H1 (cell line): ENCODE results near the gene FRMD4A. TPM values are rescaled to one million over a fixed set of nuclear protein-coding genes. Genes with fewer than 3 reads are reported as not detected.

Experiments used
- CTCF ChIA-PET: fragments of 300-600 bp; sonication (Branson Sonifier 250); formaldehyde crosslinking; loops from one replicate; lab custom pipeline; 2021; ENCODE audit not compliant: partially characterized antibody; lab: Charles Lee
- POLR2A ChIA-PET: fragments of 300-600 bp; sonication (Branson Sonifier 250); formaldehyde crosslinking; loops from one replicate; lab custom pipeline; 2021; ENCODE audit warnings: inconsistent platforms; ENCODE audit not compliant: partially characterized antibody; lab: Charles Lee
- DNase-seq, 2 experiments: peaks; one replicate each; pipeline versions ENCODE4 v3.0.0 to v3.0.0-alpha.2; 2010 to 2022; ENCODE audit warnings: low spot score in 2 of 2, low read depth in 1 of 2, mixed read lengths in 1 of 2
- FAIRE-seq: peaks from 2 replicates; lab custom pipeline; 2011; peaks lifted over from hg19 to GRCh38; lab: Jason Lieb, UNC
- H2AFZ ChIP-seq: 2 replicates; pipeline ENCODE4 v1.8.1; 2012; ENCODE audit warnings: low read length, inconsistent platforms
- H2AK5ac ChIP-seq: 2 replicates; pipeline ENCODE4 v1.6.1; 2013; ENCODE audit warnings: low read depth, low read length
- H2BK120ac ChIP-seq: replicated peaks from 2 replicates; pipeline ENCODE3; 2013; ENCODE audit warnings: low read depth, low read length, inconsistent platforms
- H2BK12ac ChIP-seq: 2 replicates; pipeline ENCODE4 v1.6.1; 2013; ENCODE audit warnings: low read depth, low read length
- H2BK15ac ChIP-seq: 2 replicates; pipeline ENCODE4 v1.6.1; 2013; ENCODE audit warnings: low read length
- H2BK20ac ChIP-seq: 2 replicates; pipeline ENCODE4 v1.6.1; 2013; ENCODE audit warnings: low read length
- H2BK5ac ChIP-seq: 2 replicates; pipeline ENCODE4 v1.6.1; 2013; ENCODE audit warnings: low read depth, low read length
- H3K14ac ChIP-seq: 2 replicates; pipeline ENCODE4 v1.6.1; 2013; ENCODE audit warnings: inconsistent platforms; ENCODE audit not compliant: insufficient read length
- H3K18ac ChIP-seq: 2 replicates; pipeline ENCODE4 v1.6.1; 2013; ENCODE audit warnings: low read length; ENCODE audit errors: extremely low read depth
- H3K23ac ChIP-seq: 2 replicates; pipeline ENCODE4 v1.6.1; 2013; ENCODE audit warnings: inconsistent platforms; ENCODE audit not compliant: insufficient read length
- H3K23me2 ChIP-seq: 2 replicates; pipeline ENCODE4 v1.6.1; 2013; ENCODE audit warnings: low read depth, low read length
- H3K27ac ChIP-seq: 2 replicates; pipeline ENCODE4 v1.6.1; 2011; ENCODE audit warnings: low read depth, low read length, inconsistent platforms
- H3K27me3 ChIP-seq, 4 experiments: replicated peaks in 1 of 4; 1 replicate in 1 of 4; 2 replicates in 3 of 4; pipeline versions ENCODE4 v1.6.1 to v1.8.1; 2011 to 2013; ENCODE audit warnings: low read length in 3 of 4, mild to moderate bottlenecking in 3 of 4, inconsistent platforms in 2 of 4, mixed read lengths in 2 of 4, moderate library complexity in 1 of 4; ENCODE audit not compliant: control insufficient read depth in 3 of 4, insufficient read depth in 3 of 4; ENCODE audit errors: extremely low read depth in 1 of 4
- H3K36me3 ChIP-seq, 4 experiments: 2 replicates each; pipeline versions ENCODE4 v1.6.1 to v1.8.1; 2011 to 2013; ENCODE audit warnings: mild to moderate bottlenecking in 4 of 4, low read length in 3 of 4, moderate library complexity in 2 of 4, control low read depth in 1 of 4, inconsistent platforms in 1 of 4; ENCODE audit not compliant: insufficient read depth in 4 of 4, control insufficient read depth in 2 of 4
- H3K4ac ChIP-seq: replicated peaks from 2 replicates; pipeline ENCODE3; 2013; ENCODE audit warnings: low read length, low read depth, mixed read lengths, inconsistent platforms; ENCODE audit not compliant: insufficient read length
- H3K4me1 ChIP-seq, 4 experiments: replicated peaks in 1 of 4; 1 replicate in 1 of 4; 2 replicates in 3 of 4; pipeline versions ENCODE4 v1.6.1 to v1.8.1; 2011 to 2013; ENCODE audit warnings: low read length in 3 of 4, inconsistent platforms in 2 of 4, mixed read lengths in 1 of 4; ENCODE audit not compliant: insufficient read depth in 4 of 4, control insufficient read depth in 3 of 4
- H3K4me2 ChIP-seq, 2 experiments: 2 replicates each; pipeline versions ENCODE4 v1.6.1 to v1.8.1; 2011 to 2013; ENCODE audit warnings: low read depth in 2 of 2, low read length in 2 of 2, control low read depth in 1 of 2, inconsistent platforms in 1 of 2, mild to moderate bottlenecking in 1 of 2; ENCODE audit not compliant: insufficient read depth in 1 of 2
- H3K4me3 ChIP-seq, 4 experiments: fragments of 200-600, 300-600 bp in 1 of 4; sonication (generic), shearing (Covaris generic), sonication (Bioruptor Twin) in 1 of 4; 2 replicates each; pipeline versions ENCODE4 v1.5.1 to v1.8.1; 2011 to 2016; ENCODE audit warnings: low read length in 4 of 4, low read depth in 3 of 4, control low read depth in 2 of 4, inconsistent platforms in 2 of 4, mild to moderate bottlenecking in 2 of 4, mixed read lengths in 1 of 4, moderate library complexity in 1 of 4; ENCODE audit not compliant: insufficient read depth in 2 of 4; ENCODE audit errors: extremely low read depth in 1 of 4
- H3K56ac ChIP-seq: replicated peaks from 2 replicates; pipeline ENCODE3; 2013; ENCODE audit warnings: low read depth, mild to moderate bottlenecking, mixed read lengths, low read length, inconsistent platforms; ENCODE audit not compliant: insufficient read length
- H3K79me1 ChIP-seq: 2 replicates; pipeline ENCODE4 v1.6.1; 2013; ENCODE audit warnings: low read depth, low read length, control low read depth
- H3K79me2 ChIP-seq, 2 experiments: 2 replicates each; pipeline versions ENCODE4 v1.6.1 to v1.8.1; 2012 to 2013; ENCODE audit warnings: low read length in 2 of 2, mild to moderate bottlenecking in 2 of 2, inconsistent platforms in 1 of 2; ENCODE audit not compliant: insufficient read depth in 2 of 2, control insufficient read depth in 1 of 2
- H3K9ac ChIP-seq, 4 experiments: replicated peaks in 1 of 4; 1 replicate in 1 of 4; 2 replicates in 3 of 4; pipeline versions ENCODE4 v1.6.1 to v1.8.1; 2011 to 2013; ENCODE audit warnings: low read depth in 3 of 4, low read length in 3 of 4, control low read depth in 2 of 4, mild to moderate bottlenecking in 2 of 4, moderate library complexity in 2 of 4, inconsistent platforms in 1 of 4; ENCODE audit errors: extremely low read depth in 1 of 4
- H3K9me3 ChIP-seq, 2 experiments: 2 replicates each; pipeline versions ENCODE4 v1.6.1 to v1.8.1; 2012 to 2013; ENCODE audit warnings: mild to moderate bottlenecking in 2 of 2, moderate library complexity in 2 of 2, control low read depth in 1 of 2, inconsistent platforms in 1 of 2, low read depth in 1 of 2, low read length in 1 of 2, mixed read lengths in 1 of 2; ENCODE audit not compliant: insufficient read depth in 2 of 2
- H4K20me1 ChIP-seq, 2 experiments: replicated peaks in 1 of 2; 2 replicates each; pipeline versions ENCODE3 to v1.8.1; 2011 to 2013; ENCODE audit warnings: inconsistent platforms in 2 of 2, low read length in 2 of 2, mild to moderate bottlenecking in 1 of 2; ENCODE audit not compliant: insufficient read depth in 2 of 2, control insufficient read depth in 1 of 2
- H4K5ac ChIP-seq: 2 replicates; pipeline ENCODE4 v1.6.1; 2013; ENCODE audit warnings: low read length, low read depth, mixed read lengths, inconsistent platforms; ENCODE audit not compliant: insufficient read length
- H4K8ac ChIP-seq: 2 replicates; pipeline ENCODE4 v1.8.0; 2013; ENCODE audit warnings: mild to moderate bottlenecking, moderate library complexity, low read length, inconsistent platforms; ENCODE audit not compliant: insufficient read depth; ENCODE audit errors: extremely low read depth
- H4K91ac ChIP-seq: replicated peaks from 2 replicates; pipeline ENCODE3; 2013; ENCODE audit warnings: low read length, mixed read lengths, inconsistent platforms; ENCODE audit not compliant: insufficient read length
- RAD21 ChIP-seq, 2 experiments: IDR thresholded peaks in 1 of 2; conservative IDR thresholded peaks in 1 of 2; 2 replicates each; pipeline ENCODE4 v1.6.1; 2011; ENCODE audit warnings: low read depth in 2 of 2, low read length in 2 of 2, improper control_type of control experiment in 1 of 2, inconsistent platforms in 1 of 2, mild to moderate bottlenecking in 1 of 2, moderate library complexity in 1 of 2
- SUZ12 ChIP-seq: fragments of 200-600 bp; sonication (generic); IDR thresholded peaks from 2 replicates; pipeline ENCODE4 v1.6.1; 2012; ENCODE audit warnings: mild to moderate bottlenecking, inconsistent platforms, low read length, moderate library complexity, mixed read lengths
- WGBS, 2 experiments: shearing (Covaris generic) in 1 of 2; methylation state at CpG; one replicate each; pipeline versions ENCODE4 v1.1.6 to v1.1.7; 2013 to 2015; ENCODE audit warnings: low lambda C conversion rate in 2 of 2, mixed read lengths in 2 of 2, inconsistent platforms in 1 of 2, low coverage in 1 of 2, missing lambda C conversion rate in 1 of 2; ENCODE audit not compliant: insufficient replicate concordance in 2 of 2, insufficient coverage in 1 of 2, insufficient read length in 1 of 2; ENCODE audit errors: extremely low coverage in 1 of 2, missing lambda C conversion rate in 1 of 2; 5-methylcytosine and 5-hydroxymethylcytosine counted together
- polyA plus RNA-seq, 7 experiments: library from polyadenylated mRNA; depleted of rRNA in 3 of 7; stranded (reverse) in 5 of 7; unstranded in 2 of 7; fragments of >200 nt in 5 of 7; fragments of 200-250 nt in 2 of 7; gene quantifications; 1 replicate in 5 of 7; 2 replicates in 1 of 7; 4 replicates in 1 of 7; pipeline versions ENCODE4 v1.2.1 to v1.2.3, GENCODE V29; 2011 to 2013; ENCODE audit warnings: missing spikeins in 2 of 7, mixed read lengths in 2 of 7
- total RNA-seq: library from RNA; stranded (reverse); fragmentation: NEBNext Ultra II Directional; extraction: Animal tissue kit (Norgen Biotek cat#: 25700); gene quantifications from 2 replicates; pipeline ENCODE4 v1.2.1, GENCODE V29; 2021

FRMD4A gene
- total and polyA plus RNA-seq, 2 of the 8 experiments (the other 6 are each of a cell fraction or from before 2014, with no cell fraction given): 38.6 to 39.6 TPM

GRCh38 chr10:14022052-14022451 is 308.7 kb downstream of the FRMD4A start:
- Histone ChIP-seq H2BK15ac (no peak overlapping the region), H2BK20ac (no peak overlapping the region), H3K23ac (no peak overlapping the region), H4K5ac (no peak overlapping the region), H3K14ac (no peak overlapping the region), H3K79me1 (no peaks in the 10 kb centered on the region), H3K4me3 (no peak overlapping the region), H4K8ac (no peak overlapping the region), H4K91ac (no peak overlapping the region), H3K36me3 (no peaks in the 10 kb centered on the region), H4K20me1 (no peaks in the 10 kb centered on the region), H3K27ac (no peak overlapping the region), H3K4me1 (no peaks in the 10 kb centered on the region), H3K56ac (no peak overlapping the region), H3K4ac (no peak overlapping the region), H3K18ac (no peak overlapping the region), H3K9me3 (no peaks in the 10 kb centered on the region), H3K9ac (no peak overlapping the region), H3K4me2 (no peak overlapping the region), H2BK120ac (no peak overlapping the region), H2BK5ac (no peak overlapping the region), H3K23me2 (no peaks in the 10 kb centered on the region), H2BK12ac (no peak overlapping the region), H3K79me2 (no peaks in the 10 kb centered on the region; a peak in 1 of 4 replicates), H2AFZ (no peak overlapping the region), H3K27me3 (no peaks in the 10 kb centered on the region; a peak in 1 of 7 replicates), H2AK5ac (no peak overlapping the region)
- ChIA-PET POLR2A (no interaction called here), CTCF (interaction anchor here (0.9 kb wide), 2 partner anchors 9 to 11 kb away, joined by 3 read pairs; no protein-coding TSS in a partner anchor)
- DNase-seq (no peak), FAIRE-seq (no peak)
- 91% methylated on average over 4 of the region's 4 CpGs; no CpG with 5 or more reads in 1 of the 2 experiments for WGBS, 2 experiments
- TF ChIP-seq SUZ12 (no peak), RAD21 (IDR thresholded peaks at IDR 0.05 in 1 of 2, conservative IDR thresholded peaks at IDR 0.05 in 1 of 2; ENCODE audit: low read depth in 2 of 2, low read length in 2 of 2) (no peak)
